Activated naive CD4-positive, alpha-beta T cell treated with Interleukin-2 at 50 U/mL for 16 hours (primary cell): ENCODE results near the gene ANKRD1.
"Not testable (repeated sequence)": the region's sequence is repeated elsewhere in the genome, so short reads cannot be mapped to it uniquely, and the experiment has no call there.

ENCODE experiments used
- DNase-seq: peaks from one replicate; pipeline ENCODE4 v3.0.0-alpha.2; 2020

Gene ANKRD1

DNA sequence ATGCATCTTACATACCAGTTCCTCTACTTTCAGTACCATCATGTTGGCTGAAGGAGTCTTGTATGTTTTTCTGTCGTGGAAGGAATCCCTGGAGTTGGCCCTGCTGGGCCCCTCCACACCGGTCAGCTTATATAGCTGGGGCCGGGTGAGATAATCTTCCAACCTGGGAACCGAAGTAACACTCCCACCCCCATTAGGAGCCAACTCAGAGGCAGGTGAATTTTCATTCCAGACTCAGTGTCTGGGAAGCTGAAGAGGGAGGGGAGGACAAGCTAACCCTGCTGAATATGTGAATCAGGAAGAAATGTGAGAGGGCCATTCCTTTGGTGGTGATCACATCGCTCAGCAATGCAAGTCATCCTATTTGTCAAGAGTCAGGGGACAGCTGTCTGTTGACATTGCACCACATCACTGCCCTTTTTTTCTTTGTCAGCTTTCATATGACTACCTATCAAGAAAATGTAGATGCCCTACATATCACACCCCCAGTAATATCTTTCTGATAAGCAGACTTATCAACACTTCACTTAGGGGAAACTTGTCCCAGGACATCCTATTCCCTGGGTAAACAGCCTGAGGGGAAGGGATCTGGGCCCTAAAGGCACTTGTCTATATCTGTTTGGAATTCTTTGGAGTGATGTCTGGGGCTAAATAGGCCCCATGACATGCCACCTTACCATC, at the start of gene ANKRD1:
ANKRD1 (minus strand) TSS at position 102 of the 681 bp plus-strand sequence; CDS start at position 42, 60 bp downstream.
- DNase-seq: no peak

DNA sequence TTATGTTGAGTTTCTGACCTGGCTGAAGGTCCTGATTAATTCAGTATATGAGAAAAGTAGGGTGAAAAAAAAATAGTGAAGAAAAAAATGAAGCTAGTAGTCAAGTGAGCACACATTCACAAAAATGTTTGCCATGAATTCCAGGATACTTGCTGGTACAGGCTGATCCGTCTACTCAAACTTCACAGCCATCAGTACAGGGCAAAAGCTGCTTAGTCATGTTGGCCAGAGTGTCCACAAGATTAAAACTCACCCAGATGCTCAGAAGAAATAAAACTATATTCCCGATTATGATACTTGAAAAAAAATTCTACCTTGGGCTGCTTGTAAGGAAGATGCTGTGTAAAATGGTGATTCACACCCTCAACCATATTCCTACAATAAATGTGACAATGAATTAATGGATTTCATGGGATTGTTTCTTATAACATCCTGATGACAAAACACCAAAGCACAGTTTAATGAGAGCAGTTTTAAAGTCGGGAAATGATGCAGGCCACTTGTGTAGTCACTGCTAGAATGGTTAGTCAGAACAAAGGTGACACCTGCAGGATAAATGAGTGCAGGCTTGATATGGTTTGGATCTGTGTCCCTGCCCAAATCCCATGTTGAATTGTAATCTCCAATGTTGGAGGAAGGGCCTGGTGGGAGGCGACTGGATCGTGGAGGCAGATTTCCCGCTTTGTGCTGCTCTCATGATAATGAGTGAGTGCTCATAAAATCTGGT, 49.2 kb upstream of the ANKRD1 start:
- DNase-seq: no peak

DNA sequence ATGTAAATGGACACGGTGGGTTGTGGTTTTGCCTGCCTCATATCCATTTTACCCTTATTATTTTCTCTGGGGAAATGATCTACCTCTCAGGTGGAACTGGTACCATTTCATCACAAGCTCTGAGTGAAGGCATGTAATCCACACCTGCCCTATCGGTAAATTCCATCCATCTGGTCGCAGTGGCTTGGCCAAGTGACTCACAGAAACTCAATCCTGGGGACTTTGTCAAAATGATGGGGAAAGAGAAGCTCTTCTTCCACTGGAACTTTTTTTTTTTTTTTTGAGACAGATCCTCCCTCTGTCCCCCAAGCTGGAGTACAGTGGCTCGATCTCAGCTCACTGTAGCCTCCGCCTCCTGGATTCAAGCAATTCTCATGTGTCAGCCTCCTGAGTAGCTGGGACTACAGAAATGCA, 48.2 kb upstream of the ANKRD1 start:
- no peak for DNase-seq

DNA sequence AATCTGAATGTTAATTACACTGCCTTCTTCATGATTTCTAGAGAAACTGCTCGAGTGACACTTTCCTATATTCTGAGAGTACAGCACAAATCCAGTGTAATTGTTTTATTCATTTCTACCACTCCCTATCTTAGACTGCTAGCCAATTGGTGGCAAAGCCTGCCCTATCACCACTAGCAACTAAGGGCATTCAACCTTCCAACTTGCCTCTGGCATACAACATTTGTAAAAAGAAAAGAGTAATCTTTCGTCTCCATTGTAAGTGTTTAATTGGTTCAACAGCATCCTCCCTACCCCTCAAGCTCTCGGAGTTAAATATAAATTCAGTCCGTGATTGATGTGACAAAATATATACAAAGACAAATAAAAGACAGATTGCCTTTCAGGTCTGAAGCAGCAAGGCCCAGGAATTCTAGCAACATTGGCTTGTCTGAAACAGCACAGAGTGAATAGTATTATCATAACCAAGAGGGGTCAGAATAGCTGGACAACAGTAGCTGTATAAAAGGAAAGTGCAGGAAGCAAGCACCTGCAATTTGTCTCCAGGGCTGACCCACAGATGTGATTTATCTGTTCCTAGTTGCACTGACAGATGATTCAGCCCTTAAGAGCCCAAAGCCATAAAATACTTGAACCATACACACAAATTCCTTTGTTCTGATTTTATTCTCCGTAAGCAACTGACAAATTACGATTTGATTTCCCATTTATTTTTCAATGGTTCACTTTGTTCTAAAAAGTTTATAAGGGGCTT, 47.6 kb upstream of the ANKRD1 start:
- no peak for DNase-seq

DNA sequence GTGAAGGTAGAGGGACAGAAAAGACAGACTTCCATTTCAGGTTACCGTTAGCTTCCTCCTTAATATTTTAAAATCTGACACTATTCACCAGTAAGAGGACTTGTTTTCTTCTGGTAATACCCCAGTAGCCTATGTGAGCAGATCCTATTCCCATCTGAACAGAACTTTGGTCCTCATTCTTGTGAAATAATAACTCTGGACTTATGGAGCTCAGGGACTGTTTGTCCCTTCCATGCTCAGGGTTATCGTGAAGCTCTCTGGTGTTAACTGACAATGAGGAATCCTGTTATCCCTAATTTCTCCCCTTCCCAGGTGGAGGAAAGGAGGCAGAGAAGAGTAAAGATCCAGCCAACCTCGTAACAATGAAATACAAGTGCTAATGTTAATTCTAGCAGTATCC, 47.0 kb upstream of the ANKRD1 start:
- no peak for DNase-seq

DNA sequence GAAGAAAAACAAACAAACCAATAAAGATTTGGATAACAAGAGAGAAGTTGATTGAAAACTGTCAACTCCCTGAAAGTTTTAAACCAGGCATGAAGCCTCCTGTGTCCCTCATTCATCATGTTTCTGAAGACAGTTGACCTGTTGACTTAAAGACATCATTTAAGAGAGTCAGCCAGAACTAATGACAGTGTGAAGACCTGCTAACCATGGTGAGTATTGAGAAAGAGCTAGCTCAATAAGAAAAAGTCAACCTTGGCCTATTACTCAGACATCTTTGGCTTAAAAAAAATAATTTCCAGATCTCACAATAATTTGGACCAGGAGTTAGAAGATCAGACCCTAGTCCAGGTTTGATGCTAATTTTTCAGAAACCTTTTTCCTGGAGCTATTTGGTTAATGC, 45.3 kb upstream of the ANKRD1 start:
- no peak for DNase-seq

DNA sequence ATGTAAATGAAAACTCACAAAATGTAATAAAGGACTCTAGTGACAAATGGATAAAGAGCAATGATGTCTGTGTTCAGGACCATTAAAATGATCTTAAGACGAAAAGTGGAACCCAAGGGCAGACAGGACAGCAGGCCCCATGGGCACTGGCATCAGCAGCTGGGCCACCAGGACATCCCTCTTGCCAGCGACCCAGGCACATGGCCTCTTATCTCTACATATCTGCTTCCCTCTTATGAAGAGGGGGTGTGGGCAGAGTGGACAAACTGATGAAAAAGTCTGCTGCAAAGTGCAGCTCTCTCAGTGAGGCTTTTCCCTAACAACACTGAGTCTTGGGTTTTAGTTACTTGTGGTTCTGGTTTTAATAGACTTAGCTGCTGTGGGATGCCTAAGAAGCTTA, 44.8 kb upstream of the ANKRD1 start:
- no peak for DNase-seq

DNA sequence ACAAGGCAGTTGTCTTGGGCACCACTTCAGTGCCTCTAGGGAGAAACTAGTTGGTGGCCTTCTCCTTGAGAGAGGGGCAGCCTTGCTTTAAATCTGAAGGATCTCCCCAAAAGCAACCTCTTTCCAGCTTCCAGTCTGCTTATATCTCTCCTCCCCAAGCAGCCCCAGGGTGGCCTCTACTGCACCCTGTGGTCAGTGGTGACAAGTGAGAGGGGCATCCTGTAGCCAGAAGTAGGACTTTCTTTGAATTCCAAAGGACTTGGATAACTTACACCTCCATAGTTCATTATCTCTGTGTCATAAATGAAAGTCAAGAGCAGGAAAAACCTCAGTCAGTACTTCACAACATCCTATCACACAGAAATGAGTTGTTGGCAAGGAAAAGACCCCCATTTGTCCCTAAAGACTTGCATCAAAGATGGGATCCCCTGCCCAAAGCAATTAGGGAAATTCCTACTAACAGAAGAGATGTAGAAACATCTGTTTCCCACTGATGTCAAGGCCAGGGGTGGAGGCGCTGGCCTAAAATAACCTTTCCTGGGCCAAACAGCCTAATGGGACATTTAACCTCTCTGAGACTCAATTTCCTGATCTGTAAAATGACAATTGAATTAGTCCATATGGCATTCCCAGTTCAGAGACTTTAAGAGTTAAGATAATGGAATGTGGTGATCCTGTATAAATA, 44.0 kb upstream of the ANKRD1 start:
- DNase-seq: no peak

DNA sequence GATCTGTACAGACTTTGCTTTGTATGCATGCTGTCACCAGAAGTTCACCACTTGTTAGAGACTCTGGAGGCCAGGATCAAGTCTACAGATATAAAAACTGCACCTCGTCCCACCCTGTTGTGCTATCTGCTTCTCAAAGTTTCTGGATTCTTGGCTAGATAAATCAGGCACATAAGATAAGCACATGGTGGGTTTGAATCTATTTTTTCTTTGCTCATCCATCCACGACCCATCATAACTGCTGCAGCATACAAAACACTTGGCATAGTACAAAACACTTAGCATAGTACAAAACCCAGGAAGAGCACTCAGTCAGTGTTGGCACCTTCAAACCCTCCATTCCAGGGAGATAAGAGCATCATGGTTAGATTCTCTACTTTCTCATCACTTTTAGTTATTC, 42.4 kb upstream of the ANKRD1 start:
- no peak for DNase-seq

DNA sequence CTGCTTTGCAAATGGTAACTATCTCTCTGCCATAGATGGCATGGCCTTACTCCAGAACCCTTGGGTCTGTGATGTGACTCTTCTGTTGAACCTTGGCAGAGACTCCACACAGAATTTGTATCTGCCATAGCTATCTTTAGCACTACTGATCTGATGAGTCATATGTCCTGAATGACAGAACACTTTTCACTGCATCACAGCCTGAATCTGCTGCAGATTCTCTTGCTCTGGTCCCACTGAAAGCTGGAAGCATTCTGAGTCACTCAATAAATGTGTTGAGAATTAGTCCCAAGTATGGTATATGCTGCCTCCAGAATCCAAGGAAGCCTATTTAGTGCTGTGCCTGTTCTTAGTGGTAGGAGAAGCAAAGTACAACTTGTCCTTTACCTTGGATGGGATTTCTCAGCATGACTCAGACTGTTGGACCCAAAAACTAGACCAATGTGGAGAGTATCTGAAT, 39.5 kb upstream of the ANKRD1 start:
- no peak for DNase-seq

DNA sequence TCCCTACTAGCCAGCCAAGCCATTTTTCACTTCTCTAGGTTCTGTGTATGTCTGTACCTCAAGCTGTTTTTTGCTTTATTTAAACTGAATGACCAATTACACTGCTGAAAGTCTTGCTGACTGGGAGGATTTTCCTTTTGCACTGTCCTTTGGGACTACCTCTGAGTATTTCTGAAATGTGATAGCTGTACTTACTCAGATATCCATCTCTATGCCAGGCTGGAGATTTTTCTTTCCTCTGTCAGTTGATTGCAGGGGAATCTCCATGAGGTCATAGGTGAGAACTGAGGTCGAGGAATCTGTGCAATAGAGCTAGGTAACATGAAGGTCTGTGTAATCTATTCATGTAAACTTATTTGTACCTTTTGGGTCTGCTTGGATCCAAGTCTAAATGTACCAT, 38.9 kb upstream of the ANKRD1 start:
- no peak for DNase-seq

DNA sequence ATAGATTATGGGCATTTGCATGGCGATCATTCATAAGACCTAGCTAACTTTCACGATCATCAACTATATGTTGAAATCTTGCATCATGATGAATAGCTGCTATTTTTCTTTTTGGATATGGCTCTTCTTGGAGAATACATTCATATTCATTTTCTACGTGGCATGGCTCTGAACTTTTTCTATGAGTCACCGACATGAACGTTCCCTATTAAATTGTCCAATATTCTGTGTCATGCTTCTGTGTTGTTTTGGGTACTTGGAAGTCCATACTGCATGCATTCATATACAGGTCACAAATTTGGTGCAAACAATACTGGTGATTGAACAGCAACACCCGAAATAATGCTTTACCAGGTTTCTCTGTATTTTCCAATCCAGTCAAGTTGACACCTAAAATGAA, 37.9 kb upstream of the ANKRD1 start:
- DNase-seq: no peak

DNA sequence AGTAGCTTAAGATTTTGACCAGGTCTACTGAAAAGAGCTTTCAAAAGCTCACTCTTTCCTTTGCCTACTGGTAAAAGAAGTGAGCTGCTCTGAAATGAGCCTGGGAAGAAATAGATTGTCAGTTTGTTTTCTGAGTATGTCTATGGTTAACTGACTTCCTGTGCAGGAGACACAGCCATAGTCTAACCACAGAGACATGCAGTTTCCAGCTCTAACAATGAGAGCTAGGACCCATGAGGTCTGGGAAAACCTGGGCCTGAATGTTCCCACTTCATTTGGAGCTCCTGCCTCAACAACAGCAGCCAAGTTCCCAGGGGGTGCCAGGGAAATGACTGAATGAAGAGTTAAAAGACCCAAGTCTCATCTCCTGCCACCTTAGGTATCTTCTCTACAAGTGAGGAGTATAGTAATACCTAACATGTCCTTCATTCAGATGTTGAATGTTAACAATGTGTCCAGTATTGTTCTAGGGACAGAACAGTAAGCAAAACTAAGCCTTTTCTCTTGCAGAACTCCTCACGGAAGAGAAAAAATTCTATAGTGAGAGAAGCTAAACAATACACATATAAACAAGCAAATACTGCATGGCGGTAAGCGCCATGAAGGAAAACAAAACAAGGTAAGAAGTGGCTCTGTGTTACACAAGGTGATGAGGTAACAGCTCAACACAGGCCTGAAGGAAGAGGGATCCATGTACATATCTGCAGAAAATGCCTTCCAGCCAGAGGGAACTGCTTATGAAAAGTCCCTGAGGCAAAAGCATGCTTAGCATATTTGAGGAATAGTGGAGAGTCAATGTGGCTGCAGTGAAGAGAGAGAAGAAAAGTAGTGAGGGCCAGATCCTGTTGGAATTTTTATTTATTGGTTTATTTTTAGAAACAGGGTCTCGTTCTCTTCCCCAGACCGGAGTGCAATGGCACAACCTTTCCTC, 26.4 kb upstream of the ANKRD1 start:
- no peak for DNase-seq

DNA sequence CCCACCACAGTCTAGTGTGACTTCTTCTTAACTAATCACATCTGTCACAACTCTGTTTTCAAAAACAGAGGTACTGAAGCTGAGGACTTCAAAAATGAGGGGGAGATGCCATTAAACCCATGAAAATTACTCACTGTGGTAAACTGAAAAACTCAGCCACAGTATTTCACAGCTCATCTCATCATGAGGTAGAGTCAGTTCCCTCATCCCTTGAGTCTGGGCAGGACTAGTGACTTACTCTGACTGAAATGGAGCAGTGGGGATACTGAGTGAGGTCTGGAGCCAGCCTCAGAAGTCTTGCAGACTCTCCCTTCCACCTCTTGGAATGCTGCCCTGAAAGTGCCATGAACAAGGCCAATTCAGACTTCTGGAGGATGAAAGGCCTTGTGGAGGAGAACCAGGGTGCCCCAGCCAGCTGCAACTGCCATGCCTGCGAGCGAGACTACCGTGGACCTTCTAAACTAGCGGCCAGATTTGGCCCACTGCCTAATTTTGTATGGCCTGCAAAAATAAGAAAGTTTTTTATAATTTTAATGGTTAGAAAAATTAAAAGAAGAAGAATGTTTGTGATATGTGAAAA, 24.7 kb upstream of the ANKRD1 start:
- no peak for DNase-seq

DNA sequence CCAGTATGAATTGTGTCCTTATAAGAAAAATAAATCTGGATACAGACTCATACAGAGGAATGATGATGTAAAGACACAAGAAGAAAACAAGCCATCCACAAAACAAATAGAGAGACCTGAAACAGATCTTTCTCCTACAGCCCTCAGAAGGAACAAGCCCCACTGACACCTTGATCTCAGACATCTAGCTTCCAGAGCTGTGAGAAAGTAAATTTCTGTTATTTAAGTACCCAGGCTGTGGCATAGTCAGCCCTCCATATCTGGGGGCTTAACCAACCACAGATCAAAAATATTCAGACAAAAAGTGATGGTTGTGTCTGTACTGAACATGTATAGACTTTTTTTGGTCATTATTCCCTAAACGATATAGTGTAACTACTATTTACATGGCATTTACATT, 23.9 kb upstream of the ANKRD1 start:
- DNase-seq: no peak

DNA sequence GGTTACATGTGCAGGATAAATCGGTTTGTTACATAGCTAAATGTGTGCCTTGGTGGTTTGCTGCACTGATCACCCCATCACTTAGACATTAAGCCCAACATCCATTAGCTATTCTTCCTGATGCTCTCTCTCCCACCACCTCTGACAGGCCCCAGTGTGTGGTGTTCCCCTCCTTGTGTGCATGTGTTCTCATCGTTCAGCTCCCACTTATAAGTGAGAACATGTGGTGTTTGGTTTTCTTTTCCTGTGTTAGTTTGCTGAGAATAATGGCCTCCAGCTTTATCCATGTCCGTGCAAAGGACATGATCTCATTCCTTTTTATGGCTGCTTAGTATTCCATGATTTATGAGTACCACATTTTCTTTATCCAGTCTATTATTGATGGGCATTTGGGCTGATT, 22.1 kb upstream of the ANKRD1 start:
- DNase-seq: not testable (repeated sequence)

DNA sequence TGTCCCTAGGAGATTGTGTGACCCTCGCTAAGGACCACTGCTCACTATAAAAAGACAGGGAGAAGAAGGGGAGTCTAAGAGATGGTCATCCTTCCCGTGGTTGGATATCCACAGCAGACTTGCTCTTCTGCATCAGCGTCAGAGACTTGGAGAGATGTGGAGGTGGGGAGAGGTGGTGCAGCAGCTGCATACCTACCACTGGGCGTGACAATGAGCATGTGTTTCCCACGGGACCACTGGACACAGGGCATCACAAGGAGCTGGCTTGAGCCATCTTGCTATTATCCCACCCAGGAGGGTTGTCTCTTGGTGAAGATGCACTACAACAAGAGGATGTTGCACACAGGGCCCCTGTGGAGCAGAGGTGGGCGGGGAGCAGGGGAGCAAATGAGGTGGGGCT, 18.8 kb upstream of the ANKRD1 start:
- DNase-seq: no peak

DNA sequence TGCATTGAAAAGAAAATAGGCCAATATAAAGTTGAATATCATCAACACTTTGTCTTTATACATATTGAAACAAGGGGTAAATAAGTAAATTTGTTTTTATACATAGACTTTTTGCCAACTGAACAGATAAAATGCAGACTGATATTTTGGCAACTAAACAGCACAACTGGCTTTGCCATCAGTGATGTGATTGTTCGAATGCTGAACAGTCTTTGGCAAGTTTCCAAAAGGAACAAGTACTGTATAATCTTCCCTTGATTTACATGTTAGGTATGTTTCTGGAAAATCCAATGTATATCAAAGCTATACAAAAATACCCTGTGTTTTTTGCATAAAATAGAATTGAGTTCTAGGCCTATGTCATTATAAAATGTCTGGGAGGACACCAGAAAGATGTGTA, 18.2 kb upstream of the ANKRD1 start:
- no peak for DNase-seq

DNA sequence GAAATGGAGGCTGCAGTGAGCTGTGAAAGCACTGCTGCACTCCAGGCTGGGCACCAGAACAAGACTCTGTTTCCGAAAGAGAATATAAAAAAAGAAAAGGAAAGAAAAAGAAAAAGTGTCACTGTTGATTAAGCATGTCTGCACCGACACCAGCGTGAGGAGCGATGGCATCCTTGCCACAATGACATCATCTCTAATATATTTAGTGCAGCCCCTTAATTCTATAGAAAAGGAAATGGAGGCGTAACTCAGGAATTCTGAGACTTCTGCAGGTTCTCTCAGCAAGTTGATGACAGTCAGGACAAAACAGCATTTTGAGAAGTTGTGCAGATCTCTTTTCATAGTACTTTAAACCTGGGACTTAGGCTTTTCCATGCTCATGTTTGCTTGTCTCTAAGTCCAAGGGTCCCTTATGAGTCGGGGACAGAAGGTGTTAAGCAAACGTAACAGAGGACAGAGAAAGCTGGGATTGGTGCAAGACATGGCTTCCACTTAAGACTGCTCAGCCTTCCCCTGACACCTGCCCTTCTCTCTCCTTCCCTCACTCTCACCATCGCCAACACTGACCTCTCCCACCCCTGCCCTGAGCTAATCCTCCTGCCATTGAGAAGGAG, 16.9 kb upstream of the ANKRD1 start:
- DNase-seq: no peak

DNA sequence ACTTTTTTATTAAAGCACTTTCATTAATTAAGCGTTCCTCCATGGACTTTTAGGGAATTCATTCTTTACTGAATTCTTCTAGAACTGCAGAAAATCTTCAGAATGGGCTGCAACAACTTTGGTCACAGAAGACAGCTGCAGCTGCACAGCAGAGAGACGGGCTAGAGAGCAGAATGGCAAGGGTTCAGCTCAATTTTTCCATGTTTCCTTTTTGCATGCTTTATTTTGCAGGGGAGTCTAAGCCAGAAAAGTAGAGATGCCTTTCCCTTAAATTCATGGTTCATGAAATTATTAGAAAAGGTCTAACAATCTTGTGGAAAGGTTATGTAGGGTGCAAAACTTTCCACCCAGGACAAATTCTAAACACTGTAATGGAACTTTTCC, 15.4 kb upstream of the ANKRD1 start:
- DNase-seq: no peak

DNA sequence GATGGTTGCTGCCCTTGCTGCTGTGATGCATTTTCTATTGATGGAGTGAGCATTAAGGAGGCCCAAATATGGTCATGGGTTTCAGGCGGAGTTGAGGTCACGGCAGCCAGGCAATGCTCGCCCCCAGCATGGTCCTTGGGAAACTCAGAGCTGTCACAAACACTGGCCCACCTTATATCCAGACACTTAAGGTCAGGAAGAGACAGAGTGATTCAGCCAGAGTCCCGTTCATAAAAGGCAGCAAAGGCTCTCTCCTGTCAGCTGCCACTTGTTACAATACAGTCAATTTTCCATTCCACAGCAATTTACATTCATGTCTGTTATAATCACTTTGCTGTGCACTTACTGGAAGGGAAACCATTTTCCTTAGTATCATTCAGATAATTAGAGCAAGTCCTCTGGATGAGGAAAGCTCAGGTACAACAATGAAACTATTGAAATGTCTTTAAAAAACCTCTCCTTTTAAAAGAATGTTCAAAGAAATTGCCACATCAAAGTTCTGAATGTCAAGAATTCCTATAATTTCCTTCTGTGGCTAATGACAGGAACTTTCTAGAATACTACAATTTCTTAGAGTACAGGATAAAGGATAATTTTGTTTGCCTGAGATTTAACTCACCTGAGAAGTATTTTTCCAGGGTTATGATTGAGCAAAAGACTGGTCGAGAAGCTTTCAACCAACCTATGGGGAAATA, 14.8 kb upstream of the ANKRD1 start:
- no peak for DNase-seq
